ENCODE results near the gene SCP2.

SCP2 gene

GRCh38 chr1:53080769-53081168 is 153.7 kb downstream of the SCP2 start:
- H3K27me3 ChIP-seq (ENCODE audit: control insufficient read depth, low read length): no peaks in the 10 kb centered on the region
- no peaks in the 10 kb centered on the region for H3K9me3 ChIP-seq (ENCODE audit: control insufficient read depth, insufficient read depth, low read length)
- no peaks in the 10 kb centered on the region for H3F3A ChIP-seq (ENCODE audit: control insufficient read depth, insufficient read depth)
- H3K9me2 ChIP-seq (replicated peaks; ENCODE audit: control insufficient read depth, low read length): no peaks in the 10 kb centered on the region
- H3K4me2 ChIP-seq (ENCODE audit: low read length): no peak overlapping the region
- no peak for TF ChIP-seq EZH2phosphoT487 (IDR thresholded peaks at IDR 0.05; ENCODE audit: borderline replicate concordance, low read length)
- no peak for TF ChIP-seq CTCF (IDR thresholded peaks at IDR 0.05; ENCODE audit: low read depth, low read length, poor library complexity, severe bottlenecking)
- no peaks in the 10 kb centered on the region for H3K36me3 ChIP-seq (ENCODE audit: control insufficient read depth, low read length)
- H3K27ac ChIP-seq (ENCODE audit: low read depth, low read length): no peak overlapping the region
- no peak overlapping the region for H3K4me3 ChIP-seq (ENCODE audit: low read length)
- H3K79me2 ChIP-seq (ENCODE audit: control insufficient read depth, low read length): no peaks in the 10 kb centered on the region
- no peaks in the 10 kb centered on the region for H3K4me1 ChIP-seq (ENCODE audit: control insufficient read depth, low read length)
- no peaks in the 10 kb centered on the region for H4K20me1 ChIP-seq (ENCODE audit: control insufficient read depth, insufficient read depth, low read depth, low read length)

GRCh38 chr1:53081384-53082066 is 154.4 kb downstream of the SCP2 start:
- Histone ChIP-seq H3K4me2 (ENCODE audit: low read length) (no peak overlapping the region), H3K79me2 (ENCODE audit: control insufficient read depth, low read length) (no peaks in the 10 kb centered on the region), H3K4me3 (ENCODE audit: low read length) (no peak overlapping the region), H3F3A (ENCODE audit: control insufficient read depth, insufficient read depth) (no peaks in the 10 kb centered on the region), H4K20me1 (ENCODE audit: control insufficient read depth, insufficient read depth, low read depth, low read length) (no peaks in the 10 kb centered on the region), H3K36me3 (ENCODE audit: control insufficient read depth, low read length) (no peaks in the 10 kb centered on the region), H3K9me2 (replicated peaks; ENCODE audit: control insufficient read depth, low read length) (no peaks in the 10 kb centered on the region), H3K27me3 (ENCODE audit: control insufficient read depth, low read length) (no peaks in the 10 kb centered on the region), H3K4me1 (ENCODE audit: control insufficient read depth, low read length) (no peaks in the 10 kb centered on the region), H3K9me3 (ENCODE audit: control insufficient read depth, insufficient read depth, low read length) (no peaks in the 10 kb centered on the region), H3K27ac (ENCODE audit: low read depth, low read length) (no peak overlapping the region)
- no peak for TF ChIP-seq EZH2phosphoT487 (IDR thresholded peaks at IDR 0.05; ENCODE audit: borderline replicate concordance, low read length)
- TF ChIP-seq CTCF (IDR thresholded peaks at IDR 0.05; ENCODE audit: low read depth, low read length, poor library complexity, severe bottlenecking): no peak

- H3K79me2 ChIP-seq (ENCODE audit: control insufficient read depth, low read length): no peaks in the 10 kb centered on the region
- H3K4me3 ChIP-seq (ENCODE audit: low read length): no peak overlapping the region
- no peaks in the 10 kb centered on the region for H3K36me3 ChIP-seq (ENCODE audit: control insufficient read depth, low read length)
- H3K27me3 ChIP-seq (ENCODE audit: control insufficient read depth, low read length): no peaks in the 10 kb centered on the region
- no peaks in the 10 kb centered on the region for H3K9me3 ChIP-seq (ENCODE audit: control insufficient read depth, insufficient read depth, low read length)
- H3F3A ChIP-seq (ENCODE audit: control insufficient read depth, insufficient read depth): no peaks in the 10 kb centered on the region
- H3K4me2 ChIP-seq (ENCODE audit: low read length): no peak overlapping the region
- H3K27ac ChIP-seq (ENCODE audit: low read depth, low read length): no peak overlapping the region
- H3K9me2 ChIP-seq (replicated peaks; ENCODE audit: control insufficient read depth, low read length): no peaks in the 10 kb centered on the region
- TF ChIP-seq EZH2phosphoT487 (IDR thresholded peaks at IDR 0.05; ENCODE audit: borderline replicate concordance, low read length) (no peak), CTCF (IDR thresholded peaks at IDR 0.05; ENCODE audit: low read depth, low read length, poor library complexity, severe bottlenecking) (no peak)
- no peaks in the 10 kb centered on the region for H3K4me1 ChIP-seq (ENCODE audit: control insufficient read depth, low read length)
- H4K20me1 ChIP-seq (ENCODE audit: control insufficient read depth, insufficient read depth, low read depth, low read length): no peaks in the 10 kb centered on the region
These were observed 155.9 kb downstream of the SCP2 start for GRCh38 chr1:53082826-53083455.

Data from DOHH2 (cell line).